Epithelial cell of prostate (primary cell): ENCODE results near the gene IRGQ.

Source experiments
- DNase-seq: peaks from one replicate; pipeline ENCODE4 v3.0.0-alpha.2; 2011; ENCODE audit warnings: low read depth, low spot score
- H3K27ac ChIP-seq: fragments of 450-650 bp; 2 replicates; pipeline ENCODE4 v1.5.1; 2017; ENCODE audit warnings: mild to moderate bottlenecking

The IRGQ gene

GRCh38 chr19:43626838-43627237 is 30.9 kb upstream of the IRGQ start:
- no peak for DNase-seq
- no peak overlapping the region for H3K27ac ChIP-seq

GRCh38 chr19:43625918-43626579 is 30.1 kb upstream of the IRGQ start:
- H3K27ac ChIP-seq: no peak overlapping the region
- no peak for DNase-seq

- DNase-seq: no peak
Measured at GRCh38 chr19:43624933-43625332, 29.0 kb upstream of the IRGQ start.

GRCh38 chr19:43623889-43624670 is 28.1 kb upstream of the IRGQ start:
- no peak for DNase-seq
- no peak overlapping the region for H3K27ac ChIP-seq

More at GRCh38 chr19:43624933-43625332, 29.0 kb upstream of the IRGQ start:
- no peak overlapping the region for H3K27ac ChIP-seq

- no peak overlapping the region for H3K27ac ChIP-seq
- DNase-seq: no peak
Measured at GRCh38 chr19:43622956-43623355, 27.0 kb upstream of the IRGQ start.

- DNase-seq: no peak
- H3K27ac ChIP-seq: no peak overlapping the region
Measured at GRCh38 chr19:43622070-43622469, 26.1 kb upstream of the IRGQ start.

GRCh38 chr19:43620061-43621001 is 24.4 kb upstream of the IRGQ start:
- no peak for DNase-seq
- H3K27ac ChIP-seq: peak overlapping the region; percentile 75

- H3K27ac ChIP-seq: peak within 1 kb of the TSS; percentile 75
- no peak for DNase-seq
Measured at GRCh38 chr19:43619262-43620060, 23.5 kb upstream of the IRGQ start, which contains the start of gene ZNF428. Gene ZNF428 (minus strand): TSS chr19:43619629. CDS start chr19:43614304, 5,325 bp downstream.

- no peak for DNase-seq
- peak overlapping the region; percentile 75 for H3K27ac ChIP-seq
Measured at GRCh38 chr19:43618921-43619261, 23.0 kb upstream of the IRGQ start.

- no peak for DNase-seq
- no peak overlapping the region for H3K27ac ChIP-seq
Measured at GRCh38 chr19:43616954-43617353, 21.0 kb upstream of the IRGQ start.

- no peak overlapping the region for H3K27ac ChIP-seq
- no peak for DNase-seq
Measured at GRCh38 chr19:43616306-43616705, 20.4 kb upstream of the IRGQ start.

GRCh38 chr19:43612374-43612773 is 16.4 kb upstream of the IRGQ start:
- DNase-seq: no peak
- no peak overlapping the region for H3K27ac ChIP-seq

- no peak within 1 kb of the TSS for H3K27ac ChIP-seq
- DNase-seq: no peak
Measured at GRCh38 chr19:43611788-43612187, 15.9 kb upstream of the IRGQ start, which contains the start of gene SRRM5. Gene SRRM5 (plus strand): TSS chr19:43612088. CDS start chr19:43612122, 34 bp downstream.

GRCh38 chr19:43610493-43610892 is 14.6 kb upstream of the IRGQ start:
- no peak for DNase-seq
- H3K27ac ChIP-seq: no peak overlapping the region

GRCh38 chr19:43609872-43610271 is 13.9 kb upstream of the IRGQ start:
- H3K27ac ChIP-seq: no peak overlapping the region
- DNase-seq: no peak

- no peak for DNase-seq
- peak overlapping the region; percentile 60 for H3K27ac ChIP-seq
Measured at GRCh38 chr19:43607238-43608205, 11.6 kb upstream of the IRGQ start.

- peak; percentile 14 for DNase-seq
- peak overlapping the region; percentile 60 for H3K27ac ChIP-seq
Measured at GRCh38 chr19:43606569-43607229, 10.8 kb upstream of the IRGQ start.
